AG09309 (cell line): ENCODE data around the gene ITPR1.

Source experiments
- DNase-seq: peaks from one replicate; pipeline ENCODE4 v3.0.0-alpha.2; 2010; ENCODE audit warnings: low read depth
- H3K4me3 ChIP-seq: 2 replicates; pipeline ENCODE4 v1.5.1; 2011; ENCODE audit warnings: mild to moderate bottlenecking, low read depth, low read length, moderate library complexity; ENCODE audit not compliant: control insufficient read depth
- TF ChIP-seq, protein P1 (sequence below): IDR thresholded peaks from 2 replicates; pipeline ENCODE4 v1.5.1; 2011; ENCODE audit warnings: mild to moderate bottlenecking, low read depth, low read length, inconsistent platforms; ENCODE audit not compliant: insufficient read depth, control insufficient read depth; ENCODE audit errors: missing control alignments

Gene ITPR1

DNA sequence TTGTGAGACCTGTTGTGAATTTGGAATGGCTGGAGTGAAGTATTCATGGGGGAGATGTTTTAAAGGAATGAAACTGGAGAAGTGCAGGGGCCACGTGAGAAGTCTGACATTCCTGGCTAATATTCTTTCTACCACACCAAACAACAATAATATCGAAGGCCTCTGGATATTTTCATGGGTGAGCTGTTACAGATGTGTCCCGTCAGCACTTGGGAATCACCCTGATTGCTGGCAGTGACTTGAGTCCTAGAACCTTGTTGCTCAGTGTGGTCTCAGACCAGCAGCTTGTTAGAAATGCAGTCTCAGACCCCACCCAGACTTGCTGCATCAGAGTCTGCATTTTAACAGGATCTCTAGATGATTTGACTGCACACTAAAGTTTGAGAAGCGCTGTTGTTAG, 113.8 kb downstream of the ITPR1 start:
- H3K4me3 ChIP-seq, result no peak overlapping the region
- TF ChIP-seq, protein P1, sequence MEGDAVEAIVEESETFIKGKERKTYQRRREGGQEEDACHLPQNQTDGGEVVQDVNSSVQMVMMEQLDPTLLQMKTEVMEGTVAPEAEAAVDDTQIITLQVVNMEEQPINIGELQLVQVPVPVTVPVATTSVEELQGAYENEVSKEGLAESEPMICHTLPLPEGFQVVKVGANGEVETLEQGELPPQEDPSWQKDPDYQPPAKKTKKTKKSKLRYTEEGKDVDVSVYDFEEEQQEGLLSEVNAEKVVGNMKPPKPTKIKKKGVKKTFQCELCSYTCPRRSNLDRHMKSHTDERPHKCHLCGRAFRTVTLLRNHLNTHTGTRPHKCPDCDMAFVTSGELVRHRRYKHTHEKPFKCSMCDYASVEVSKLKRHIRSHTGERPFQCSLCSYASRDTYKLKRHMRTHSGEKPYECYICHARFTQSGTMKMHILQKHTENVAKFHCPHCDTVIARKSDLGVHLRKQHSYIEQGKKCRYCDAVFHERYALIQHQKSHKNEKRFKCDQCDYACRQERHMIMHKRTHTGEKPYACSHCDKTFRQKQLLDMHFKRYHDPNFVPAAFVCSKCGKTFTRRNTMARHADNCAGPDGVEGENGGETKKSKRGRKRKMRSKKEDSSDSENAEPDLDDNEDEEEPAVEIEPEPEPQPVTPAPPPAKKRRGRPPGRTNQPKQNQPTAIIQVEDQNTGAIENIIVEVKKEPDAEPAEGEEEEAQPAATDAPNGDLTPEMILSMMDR, result no peak

DNA sequence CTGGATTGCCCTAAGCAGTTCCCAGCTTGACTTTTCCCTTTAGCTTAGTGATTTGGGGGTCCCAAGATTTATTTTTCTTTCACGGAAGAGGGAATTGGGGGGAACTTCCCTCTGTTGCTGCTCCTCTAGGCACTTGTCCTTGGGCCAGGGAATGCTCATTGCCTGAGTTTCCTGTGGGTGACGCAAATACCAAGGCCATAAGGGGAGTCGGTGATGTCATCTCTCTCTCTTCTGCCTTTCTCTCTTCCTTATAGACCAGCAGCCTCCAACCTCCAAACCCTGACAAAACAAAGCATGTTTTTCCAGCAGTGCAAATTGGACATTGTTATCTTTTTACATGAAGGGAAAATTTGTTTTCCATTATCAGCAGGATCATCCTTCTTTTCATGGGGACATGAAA, 120.2 kb downstream of the ITPR1 start:
- no peak for DNase-seq
- H3K4me3 ChIP-seq, result no peak overlapping the region
- TF ChIP-seq, protein P1, result no peak

More for the DNA sequence above, 113.8 kb downstream of the ITPR1 start:
- no peak for DNase-seq

DNA sequence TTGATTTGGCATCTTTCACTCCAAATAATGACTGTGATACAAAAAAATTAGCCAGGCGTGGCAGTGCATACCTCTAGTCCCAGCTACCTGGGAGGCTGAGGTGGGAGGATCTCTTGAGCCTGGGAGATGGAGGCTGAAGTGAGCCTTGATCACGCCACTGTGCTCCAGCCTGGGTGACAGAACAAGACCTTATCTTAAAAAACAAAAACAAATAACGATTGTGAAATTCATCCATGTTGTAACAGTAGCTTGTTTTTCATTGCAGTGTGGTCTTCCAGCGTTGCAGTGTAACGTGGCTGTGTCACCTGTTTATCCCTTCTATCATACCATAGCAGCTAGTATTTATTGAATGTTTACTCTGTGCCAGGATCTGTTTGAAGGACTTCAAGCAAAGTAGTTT, 120.9 kb downstream of the ITPR1 start:
- no peak overlapping the region for H3K4me3 ChIP-seq
- no peak for DNase-seq

DNA sequence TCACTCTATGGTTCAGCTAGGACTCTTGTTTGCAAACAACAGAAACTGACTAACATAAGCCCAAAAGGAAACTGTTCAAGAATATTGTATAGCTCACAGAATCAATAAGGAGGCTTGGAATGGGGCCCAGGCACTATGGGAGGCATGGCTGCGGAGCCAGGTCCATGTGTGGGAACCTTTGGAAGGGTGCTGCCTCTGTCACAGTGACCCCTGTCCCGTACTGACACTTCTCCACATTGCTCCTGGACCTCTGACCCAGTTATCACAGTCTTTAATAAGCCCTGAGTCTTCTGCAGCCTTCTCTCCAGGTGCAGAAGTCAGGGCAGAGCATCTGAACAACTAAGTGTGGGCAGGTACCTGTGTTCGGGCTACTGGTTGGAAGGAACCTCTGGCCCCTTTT, 121.8 kb downstream of the ITPR1 start:
- H3K4me3 ChIP-seq, result no peak overlapping the region
- TF ChIP-seq, protein P1, result no peak
- no peak for DNase-seq

More for the DNA sequence above, 120.9 kb downstream of the ITPR1 start:
- TF ChIP-seq, protein P1, result no peak

DNA sequence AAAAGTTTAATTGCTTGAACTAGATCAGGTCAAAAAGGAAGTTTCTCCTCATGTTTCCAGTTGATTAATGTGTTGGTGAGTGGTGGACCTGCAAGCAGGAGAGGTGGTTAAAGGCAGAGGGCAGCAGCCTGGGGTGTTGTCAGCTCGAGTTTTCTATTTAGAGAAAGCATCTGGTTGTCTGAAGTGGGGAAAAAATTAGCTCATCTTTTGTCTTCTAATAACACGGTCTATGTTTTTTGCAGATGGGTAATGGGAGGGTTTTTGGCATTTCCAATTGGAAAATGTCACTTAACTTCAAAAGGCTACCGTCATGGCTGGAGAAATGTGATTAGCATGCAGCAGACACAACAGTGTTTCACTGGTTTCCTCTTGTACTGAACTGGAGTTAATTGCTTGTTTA, 122.6 kb downstream of the ITPR1 start:
- TF ChIP-seq, protein P1, result no peak
- no peak overlapping the region for H3K4me3 ChIP-seq
- DNase-seq, result no peak

DNA sequence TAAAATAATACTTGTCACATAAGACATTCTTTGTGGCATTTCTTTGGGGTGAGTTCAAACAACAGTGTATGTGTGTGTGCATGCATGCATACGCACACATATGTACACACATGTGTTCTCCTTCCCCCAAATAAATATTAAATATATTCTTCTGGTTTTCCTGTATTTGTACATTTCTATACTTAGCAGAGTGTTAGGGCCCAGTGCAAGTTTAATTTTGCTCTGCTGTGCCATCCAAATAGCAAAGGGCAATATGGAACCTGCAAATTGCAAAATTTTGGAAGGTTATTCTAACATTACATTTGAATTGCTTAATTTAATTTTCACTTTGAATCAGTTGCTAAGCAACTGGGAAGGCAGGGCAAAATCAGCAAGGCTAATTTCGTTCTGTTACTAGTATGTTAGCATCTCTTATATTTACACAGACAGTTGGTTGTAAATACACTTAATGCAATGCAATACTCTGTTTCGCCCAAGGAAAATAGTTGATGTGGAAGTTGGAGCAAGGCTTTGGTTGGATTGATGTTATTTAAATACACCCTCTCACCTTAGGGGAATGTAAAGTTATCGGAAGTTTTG, 130.4 kb downstream of the ITPR1 start:
- TF ChIP-seq, protein P1, result no peak
- DNase-seq, result no peak
- H3K4me3 ChIP-seq, result no peak overlapping the region
